GM12892 (cell line): Measurements from ENCODE around the gene COL20A1.

Experiments used
- DNase-seq: peaks from one replicate; pipeline ENCODE4 v3.0.0; 2011; ENCODE audit not compliant: insufficient read length
- FAIRE-seq: peaks from 2 replicates; lab custom pipeline; 2011; peaks lifted over from hg19 to GRCh38; lab: Jason Lieb, UNC
- POLR2A ChIP-seq: IDR thresholded peaks from 2 replicates; pipeline ENCODE4 v1.6.1; 2011; ENCODE audit warnings: low read depth, low read length, control low read depth
- POLR2AphosphoS5 ChIP-seq: IDR thresholded peaks from 2 replicates; pipeline ENCODE4 v1.6.1; 2011; ENCODE audit warnings: low read depth, low read length, control low read depth
- TAF1 ChIP-seq: IDR thresholded peaks from 2 replicates; pipeline ENCODE4 v1.6.1; 2011; ENCODE audit warnings: low read depth, mild to moderate bottlenecking, control low read depth, low read length, borderline replicate concordance

The COL20A1 gene

DNA sequence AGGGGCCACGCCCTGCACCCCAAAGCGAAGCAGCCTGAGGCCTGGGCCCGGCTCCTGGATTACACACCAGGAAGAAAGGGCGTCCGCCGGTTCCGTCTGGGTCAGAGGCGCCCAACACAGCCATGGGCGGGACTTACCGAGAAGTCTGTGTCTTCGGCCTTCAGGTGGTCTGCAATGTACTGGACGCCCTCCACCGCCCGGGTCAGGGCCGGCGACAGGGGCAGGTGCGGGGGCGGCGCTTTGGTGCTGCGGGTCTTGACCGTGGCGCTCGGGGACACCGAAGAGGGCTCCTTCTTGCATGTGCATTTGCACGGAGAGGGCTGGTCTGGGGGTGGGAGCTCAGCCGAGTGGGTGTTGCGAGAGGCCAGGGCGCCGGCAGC is 56.5 kb downstream of the COL20A1 start:
- no peak for TF ChIP-seq POLR2A
- no peak for TF ChIP-seq POLR2AphosphoS5
- TF ChIP-seq TAF1, result no peak
- no peak for FAIRE-seq
- no peak for DNase-seq

DNA sequence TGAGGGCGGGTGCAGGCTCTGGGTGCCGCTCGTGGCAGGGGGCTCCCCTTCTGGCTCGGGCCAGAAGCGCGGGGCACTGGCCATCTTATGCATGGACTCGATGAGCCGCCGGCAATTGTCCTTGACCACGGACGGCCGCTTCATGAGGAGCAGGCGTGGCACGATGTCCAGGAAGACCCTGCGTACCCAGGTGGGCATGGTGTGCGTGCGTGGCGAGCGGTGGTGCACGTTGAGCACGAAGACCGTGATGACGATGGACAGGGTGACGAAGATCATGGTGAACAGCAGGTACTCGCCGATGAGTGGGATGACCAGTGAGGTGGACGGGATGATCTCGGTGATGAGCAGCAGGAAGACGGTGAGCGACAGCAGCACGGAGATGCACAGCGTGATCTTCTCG is 57.2 kb downstream of the COL20A1 start:
- DNase-seq, result no peak
- FAIRE-seq, result no peak

DNA sequence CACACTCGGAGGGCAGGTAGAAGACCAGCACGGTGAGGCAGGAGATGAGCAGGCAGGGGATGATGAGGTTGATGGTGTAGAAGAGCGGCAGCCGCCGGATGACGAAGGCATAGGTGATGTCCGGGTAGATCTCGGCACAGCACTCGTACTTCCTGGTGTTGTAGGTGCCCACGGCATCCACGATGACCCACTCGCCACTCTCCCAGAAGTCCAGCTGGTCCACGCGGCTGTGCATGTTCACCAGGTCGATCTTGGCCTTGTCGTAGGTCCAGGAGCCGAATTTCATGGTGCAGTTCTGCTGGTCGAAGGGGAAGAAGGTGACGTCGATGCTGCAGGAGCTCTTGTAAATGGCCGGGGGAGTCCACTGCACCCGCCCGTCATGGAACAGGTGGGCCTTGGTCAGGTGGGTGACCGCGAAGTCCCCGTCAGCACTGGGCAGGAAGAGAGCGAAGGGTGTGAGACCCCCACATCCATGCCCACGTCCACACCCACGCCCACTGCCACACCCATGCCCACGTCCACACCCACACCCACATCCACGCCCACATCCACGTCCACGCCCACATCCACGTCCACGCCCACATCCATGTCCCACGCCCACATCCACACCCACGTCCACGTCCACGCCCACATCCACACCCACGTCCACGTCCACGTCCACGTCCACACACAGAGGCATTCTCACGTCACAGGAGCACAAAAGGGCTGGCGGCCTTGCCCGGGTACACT is 57.8 kb downstream of the COL20A1 start:
- FAIRE-seq, result no peak
- TF ChIP-seq TAF1, result no peak
- TF ChIP-seq POLR2A, result no peak
- no peak for TF ChIP-seq POLR2AphosphoS5
- no peak for DNase-seq

More for the DNA sequence above, 57.2 kb downstream of the COL20A1 start:
- no peak for TF ChIP-seq POLR2AphosphoS5
- TF ChIP-seq POLR2A, result no peak
- TF ChIP-seq TAF1, result no peak

DNA sequence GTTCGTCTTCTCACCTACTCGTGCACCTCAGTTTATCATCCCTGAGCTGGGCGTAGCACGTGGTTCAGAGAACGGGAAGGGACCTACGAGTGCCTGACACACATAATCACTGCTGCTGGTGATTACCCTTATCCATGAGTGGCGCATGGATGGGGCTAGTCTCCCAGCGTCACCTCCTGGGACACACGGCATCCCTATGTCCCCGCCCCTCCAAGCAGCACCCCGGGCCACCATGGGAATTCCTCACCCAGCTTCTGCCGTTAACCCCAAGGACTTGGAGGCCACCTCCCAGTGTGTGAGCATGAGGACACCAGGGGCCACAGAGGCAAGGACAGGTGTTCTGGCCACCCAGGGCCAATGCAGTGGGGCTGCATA is 58.3 kb downstream of the COL20A1 start:
- no peak for FAIRE-seq
- TF ChIP-seq TAF1 (no peak), POLR2AphosphoS5 (no peak), POLR2A (no peak)

DNA sequence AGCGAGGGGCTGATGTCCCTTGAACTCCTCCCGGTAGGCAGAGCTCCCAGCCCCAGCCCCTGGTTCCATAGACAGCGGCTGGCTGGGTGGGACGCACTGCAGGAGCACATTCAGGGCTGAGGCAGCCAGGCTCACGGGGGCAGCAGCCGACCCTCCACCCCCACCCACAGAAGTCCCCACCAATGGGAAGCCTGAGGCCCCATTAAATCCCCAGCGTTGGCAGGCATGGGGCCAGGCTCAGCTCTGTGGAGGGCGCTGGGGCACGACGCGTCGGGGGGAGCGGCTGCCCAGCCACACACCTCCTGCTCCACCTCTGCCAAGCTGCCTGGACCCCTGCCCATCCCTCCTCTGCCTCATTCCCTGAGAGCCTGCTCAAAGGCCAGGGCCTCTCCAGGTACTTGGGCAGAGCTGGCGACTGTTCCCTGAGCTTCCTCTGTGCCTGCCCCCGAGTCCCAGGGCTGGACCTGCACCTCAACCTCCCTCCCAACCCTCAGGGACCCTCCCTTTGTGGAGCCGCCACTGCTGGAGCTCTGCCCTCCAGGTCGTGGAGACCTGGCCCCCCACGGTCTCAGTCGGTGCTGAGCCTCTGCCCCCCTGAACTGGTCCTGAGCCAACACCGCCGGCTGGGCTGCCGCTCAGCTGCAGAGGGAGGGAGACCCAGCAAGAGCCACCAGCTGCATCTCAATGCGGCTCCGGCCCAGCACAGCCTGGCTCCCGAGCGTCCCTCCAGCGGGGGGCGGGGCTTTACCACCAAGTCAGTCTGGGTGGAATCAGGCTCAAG is 59.0 kb downstream of the COL20A1 start:
- TF ChIP-seq TAF1 (no peak), POLR2A (no peak), POLR2AphosphoS5 (no peak)
- DNase-seq (no peak), FAIRE-seq (no peak)

More for the DNA sequence above, 58.3 kb downstream of the COL20A1 start:
- DNase-seq, result no peak

DNA sequence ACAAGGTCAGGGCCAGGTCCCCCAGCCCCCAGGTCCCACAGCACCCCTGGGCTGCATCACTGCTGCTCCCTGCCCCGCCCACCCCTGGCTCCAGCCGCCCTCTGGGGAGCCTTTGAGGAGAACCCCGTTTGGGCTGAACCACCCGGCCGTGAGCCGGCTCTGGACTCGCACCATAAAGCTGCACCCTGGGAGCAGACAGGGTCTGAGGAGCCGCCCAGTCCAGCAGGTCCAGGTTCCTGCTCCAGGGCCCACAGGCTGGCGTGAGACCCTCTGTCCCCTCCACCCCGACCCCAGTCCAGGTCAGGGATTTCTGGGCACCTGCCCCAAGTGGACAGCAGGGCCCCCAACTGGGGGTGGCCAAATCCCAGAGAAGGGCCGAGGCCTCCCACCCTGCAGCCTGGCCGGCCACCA is 59.8 kb downstream of the COL20A1 start:
- no peak for DNase-seq
- no peak for FAIRE-seq
- TF ChIP-seq POLR2A (no peak), TAF1 (no peak), POLR2AphosphoS5 (no peak)

DNA sequence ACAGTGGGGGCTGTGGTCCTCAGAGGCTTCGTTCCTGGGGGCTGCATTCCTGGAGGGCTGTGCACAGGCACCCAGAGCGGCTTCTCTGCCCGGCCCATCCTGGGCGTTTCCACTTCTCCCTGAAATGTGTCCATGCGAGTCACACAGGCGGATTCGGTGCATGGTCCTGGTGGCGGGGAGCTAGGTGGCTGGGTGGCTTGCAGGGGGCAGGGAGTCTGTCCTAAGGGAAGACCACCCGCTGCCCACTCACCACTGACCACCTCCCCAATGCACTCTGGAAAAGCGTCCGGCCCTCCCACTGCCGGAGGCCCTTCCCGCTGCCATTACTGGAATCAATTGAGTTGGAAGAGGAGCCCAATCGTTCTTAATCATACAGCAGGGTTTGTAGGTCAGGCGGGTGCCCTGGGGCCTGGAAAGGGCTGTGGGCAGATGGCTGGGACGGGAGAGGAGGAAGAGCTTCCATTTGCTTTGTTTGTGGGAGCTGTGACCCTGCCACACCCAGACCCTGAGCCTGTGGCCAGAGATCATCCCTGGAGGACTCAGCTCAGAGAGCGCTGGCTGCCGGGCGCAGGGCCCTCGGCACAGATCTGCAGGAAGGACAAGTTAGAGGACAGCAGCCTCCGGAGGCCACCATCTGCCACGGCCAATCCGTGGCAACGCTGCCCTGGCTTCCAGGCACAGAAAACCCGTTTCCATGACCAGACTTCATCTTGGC is 61.8 kb downstream of the COL20A1 start:
- no peak for DNase-seq
- TF ChIP-seq TAF1 (no peak), POLR2A (no peak), POLR2AphosphoS5 (no peak)
- FAIRE-seq, result no peak

DNA sequence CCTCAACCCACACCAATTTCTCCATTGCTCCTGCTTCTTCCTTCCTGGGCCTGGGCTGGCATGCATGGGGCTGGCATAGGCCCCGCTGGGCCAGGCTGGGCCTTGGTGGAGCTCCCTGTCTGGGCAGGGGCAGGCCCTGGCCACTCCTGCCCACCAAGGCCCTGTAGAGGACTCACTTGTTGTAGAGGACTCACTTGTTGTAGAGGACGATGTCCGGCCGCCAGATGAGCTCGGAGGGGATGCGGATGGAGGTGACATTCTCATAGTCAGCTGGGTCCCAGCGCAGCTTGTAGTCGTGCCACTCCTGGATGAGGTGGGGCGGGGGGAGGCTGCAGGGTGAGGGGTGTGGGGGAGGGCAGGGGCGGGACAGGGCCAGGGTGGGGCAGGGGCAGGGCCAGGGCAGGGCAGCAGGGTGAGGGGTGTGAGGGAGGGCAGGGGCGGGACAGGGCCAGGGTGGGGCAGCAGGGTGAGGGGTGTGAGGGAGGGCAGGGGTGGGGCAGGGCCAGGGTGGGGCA is 62.9 kb downstream of the COL20A1 start:
- no peak for FAIRE-seq
- DNase-seq, result no peak
- no peak for TF ChIP-seq POLR2AphosphoS5
- TF ChIP-seq POLR2A, result no peak
- no peak for TF ChIP-seq TAF1

DNA sequence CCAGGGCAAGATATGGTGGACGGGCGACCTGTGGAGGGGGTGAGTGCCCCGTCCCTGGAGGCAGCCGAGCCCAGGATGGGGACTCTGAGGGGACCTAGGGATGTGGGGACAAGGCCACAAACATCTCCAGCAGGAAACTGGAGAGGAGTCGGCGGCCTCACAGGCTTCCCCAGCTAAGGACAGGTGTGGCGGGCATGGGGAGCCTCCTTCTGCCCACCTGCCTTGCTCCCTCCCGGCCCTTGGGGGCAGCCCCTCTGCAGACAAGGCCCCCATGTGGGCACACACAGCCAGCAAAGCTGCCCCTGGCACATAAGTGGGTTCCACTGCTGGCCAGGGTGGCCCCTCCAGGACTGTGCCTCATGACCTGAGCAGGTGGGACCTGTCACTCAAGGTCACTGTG is 63.5 kb downstream of the COL20A1 start:
- FAIRE-seq (no peak), DNase-seq (no peak)
- TF ChIP-seq POLR2A (no peak), TAF1 (no peak), POLR2AphosphoS5 (no peak)

DNA sequence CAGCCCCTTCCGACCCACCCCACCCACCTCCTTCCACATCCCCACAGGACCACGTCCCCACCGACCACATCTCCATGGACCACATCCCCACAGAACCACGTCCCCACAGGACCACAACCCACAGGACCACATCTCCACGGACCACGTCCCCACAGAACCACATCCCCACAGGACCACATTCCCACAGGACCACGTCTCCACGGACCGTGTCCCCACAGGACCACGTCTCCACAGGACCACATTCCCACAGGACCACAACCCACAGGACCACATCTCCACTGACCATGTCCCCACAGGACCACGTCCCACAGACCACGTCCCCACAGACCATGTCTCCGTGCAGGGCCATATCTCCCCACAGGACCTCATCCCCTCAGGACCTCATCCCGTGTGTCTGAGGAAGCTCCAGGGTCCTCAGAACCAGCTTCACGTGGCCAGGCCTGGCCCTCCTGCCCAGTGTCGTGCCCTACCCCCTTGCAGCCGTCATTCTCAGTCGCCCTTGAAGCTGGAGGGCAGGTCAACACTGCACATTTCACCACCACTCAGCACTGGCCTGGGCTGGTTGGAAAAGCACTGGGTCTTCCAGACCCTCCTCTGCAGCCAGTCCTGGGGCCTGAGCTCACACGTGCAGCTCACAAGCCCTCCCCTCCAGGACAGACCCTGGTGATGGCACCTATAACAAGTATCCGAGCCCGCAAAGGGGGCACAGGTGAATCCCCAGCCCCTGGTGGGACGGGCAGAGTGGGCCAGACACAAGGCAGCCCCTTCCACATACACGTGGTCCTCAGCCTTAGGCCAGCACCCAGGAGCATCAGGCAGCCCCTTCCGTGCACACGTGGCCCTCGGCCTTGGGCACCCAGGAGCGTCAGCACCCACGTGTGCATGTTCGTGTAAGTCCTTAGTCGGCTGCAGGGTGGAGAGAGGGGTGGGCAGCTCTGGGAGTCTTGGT is 64.2 kb downstream of the COL20A1 start:
- DNase-seq (no peak), FAIRE-seq (no peak)
- TF ChIP-seq POLR2AphosphoS5, result no peak
- TF ChIP-seq TAF1, result no peak
- TF ChIP-seq POLR2A, result no peak
